Activated B cell treated with CpG ODN at 0.5 μM for 24 hours (primary cell): ENCODE data around the gene IRF2. TPM values are rescaled to one million over a fixed set of nuclear protein-coding genes. Genes with fewer than 3 reads are reported as not detected.

ENCODE experiments used
- ATAC-seq: fragments of 200-7000 bp; cut with Tn5 transposase; one replicate; pipeline ENCODE4 v1.10.0; 2021; ENCODE audit warnings: low read depth, mild to moderate bottlenecking, moderate library complexity
- CTCF ChIA-PET: fragments of 350-600 bp; sonication (Branson Sonifier 250); formaldehyde crosslinking; loops from one replicate; lab custom pipeline; 2021; ENCODE audit warnings: antibody characterized with exemption; lab: Charles Lee
- POLR2A ChIA-PET: fragments of 350-600 bp; sonication (Branson Sonifier 250); formaldehyde crosslinking; loops from one replicate; lab custom pipeline; 2021; ENCODE audit warnings: antibody characterized with exemption; lab: Charles Lee
- DNase-seq: peaks from one replicate; pipeline ENCODE4 v3.0.0; 2022
- H3K27ac Mint-ChIP-seq: one replicate; pipeline ENCODE4 v1.8.0; 2020; ENCODE audit warnings: mixed read lengths
- H3K27me3 Mint-ChIP-seq: one replicate; pipeline ENCODE4 v1.8.0; 2021; ENCODE audit warnings: mixed read lengths
- H3K36me3 Mint-ChIP-seq: one replicate; pipeline ENCODE4 v1.8.0; 2021; ENCODE audit warnings: low read depth, mixed read lengths
- H3K4me1 Mint-ChIP-seq: one replicate; pipeline ENCODE4 v1.8.0; 2021; ENCODE audit warnings: mixed read lengths
- H3K4me3 Mint-ChIP-seq: one replicate; pipeline ENCODE4 v1.8.0; 2020; ENCODE audit warnings: mild to moderate bottlenecking, mixed read lengths
- H3K9me3 Mint-ChIP-seq: one replicate; pipeline ENCODE4 v1.8.0; 2020; ENCODE audit warnings: mixed read lengths
- CTCF ChIP-seq: fragments of 200-600 bp; IDR thresholded peaks from one replicate; pipeline ENCODE4 v1.8.0; 2022; ENCODE audit warnings: antibody characterized with exemption, mild to moderate bottlenecking
- intact Hi-C: fragments of 100-400 bp; cut with micrococcal nuclease; formaldehyde crosslinking; loops from one replicate; pipeline ENCODE4 v1.15.1; 2024
- total RNA-seq: library from RNA; stranded (reverse); gene quantifications from 2 replicates; pipeline ENCODE4 v1.2.3, GENCODE V29; 2022

The IRF2 gene
- total RNA-seq, 1 donor from 2014 or later: 66.2 TPM

DNA sequence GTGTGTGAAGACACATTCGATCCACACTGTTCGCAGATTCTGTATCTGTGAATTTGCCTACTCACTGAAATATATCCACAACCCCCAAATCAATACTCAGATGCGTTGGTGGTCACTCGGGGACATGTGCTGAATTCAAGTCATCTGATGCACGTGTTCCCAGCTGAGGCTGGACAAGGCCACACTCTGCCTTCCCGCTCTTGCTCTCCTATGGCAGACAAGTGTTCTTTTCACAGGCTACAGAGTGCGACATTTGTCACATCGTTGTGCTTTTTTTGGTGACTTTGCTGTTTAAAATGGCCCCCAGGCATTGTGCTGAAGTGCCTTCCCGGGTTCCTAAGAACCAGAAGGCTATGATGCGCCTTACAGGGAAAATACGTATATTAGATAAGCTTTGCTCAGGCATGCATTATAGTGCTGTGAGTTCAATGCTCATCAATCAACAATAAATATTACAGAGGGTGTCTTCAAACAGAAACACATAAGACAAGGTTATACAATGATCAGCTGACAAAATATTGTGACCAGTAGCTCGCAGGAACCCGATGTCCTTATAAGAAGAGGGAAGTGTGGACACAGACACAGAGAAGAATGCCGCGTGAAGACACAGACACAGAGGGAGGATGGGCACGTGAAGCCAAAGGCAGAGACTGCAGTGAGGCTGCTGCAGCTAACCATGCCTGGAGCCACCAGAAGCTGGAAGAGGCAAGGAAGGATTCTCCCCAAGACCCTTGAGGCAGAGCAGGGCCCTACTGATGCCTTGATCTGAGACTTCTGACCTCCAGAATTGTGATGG, 42.0 kb downstream of the IRF2 start:
- no peaks in the 10 kb centered on the region for H3K27me3 Mint-ChIP-seq
- ChIA-PET POLR2A (no interaction called here), CTCF (no interaction called here)
- peaks cover 61% of the 10 kb centered on the region for H3K36me3 Mint-ChIP-seq
- no peaks in the 10 kb centered on the region for H3K9me3 Mint-ChIP-seq
- ATAC-seq (no peak), DNase-seq (no peak)
- H3K27ac Mint-ChIP-seq: peak overlapping the region; percentile 25
- TF ChIP-seq CTCF: no peak
- intact Hi-C loops: no loop called here
- H3K4me3 Mint-ChIP-seq: no peak overlapping the region
- H3K4me1 Mint-ChIP-seq: peaks cover 55% of the 10 kb centered on the region

- CTCF ChIA-PET: interaction anchor here (0.7 kb wide), 1 partner anchor 9 kb away, joined by 3 read pairs; no protein-coding TSS in a partner anchor
- Mint-ChIP-seq H3K4me3 (no peak overlapping the region), H3K9me3 (no peaks in the 10 kb centered on the region), H3K27ac (peak overlapping the region; percentile 59), H3K27me3 (no peaks in the 10 kb centered on the region), H3K4me1 (peaks cover 42% of the 10 kb centered on the region), H3K36me3 (peaks cover 81% of the 10 kb centered on the region)
- DNase-seq: no peak
- ATAC-seq: no peak
- intact Hi-C loops: no loop called here
- POLR2A ChIA-PET: interaction anchor here (1.1 kb wide), 1 partner anchor 54 kb away, joined by 3 read pairs; no protein-coding TSS in a partner anchor
- TF ChIP-seq CTCF: no peak
Measured at GRCh38 chr4:184430163-184430562, 44.2 kb downstream of the IRF2 start.

- TF ChIP-seq CTCF: no peak
- DNase-seq: no peak
- Mint-ChIP-seq H3K9me3 (no peaks in the 10 kb centered on the region), H3K27ac (peak overlapping the region; percentile 18), H3K4me3 (no peak overlapping the region), H3K36me3 (peaks cover 86% of the 10 kb centered on the region), H3K4me1 (peaks cover 52% of the 10 kb centered on the region), H3K27me3 (no peaks in the 10 kb centered on the region)
- intact Hi-C loops: no loop called here
- ChIA-PET POLR2A (interaction anchor here (1.0 kb wide), 1 partner anchor 23 kb away, joined by 3 read pairs; no protein-coding TSS in a partner anchor), CTCF (no interaction called here)
- ATAC-seq: no peak
Measured at GRCh38 chr4:184428787-184429186, 45.6 kb downstream of the IRF2 start.

DNA sequence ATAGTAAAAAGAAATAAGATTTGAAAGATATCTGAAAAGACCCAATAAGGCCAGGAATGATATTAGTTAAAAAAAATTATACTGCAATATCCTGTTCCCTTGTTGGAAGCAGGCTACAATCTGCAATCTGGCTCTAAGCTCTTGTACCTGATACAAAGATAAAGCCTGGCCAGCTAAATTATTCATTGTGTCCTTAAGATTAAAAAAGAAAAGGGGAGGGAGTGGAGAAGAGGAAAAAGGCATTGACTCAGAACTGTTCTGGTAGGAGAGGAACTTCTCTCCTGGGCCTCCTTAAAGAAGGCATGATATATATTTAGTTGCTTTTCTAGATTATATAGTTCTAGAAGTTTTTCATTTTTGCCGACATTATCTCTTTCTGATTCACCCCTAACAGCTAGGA, 46.7 kb downstream of the IRF2 start:
- Mint-ChIP-seq H3K36me3 (peaks cover 87% of the 10 kb centered on the region), H3K4me1 (peaks cover 55% of the 10 kb centered on the region)
- POLR2A ChIA-PET: interaction anchor here (0.8 to 1.0 kb wide), 2 partner anchors 9 to 32 kb away, joined by 3 read pairs; no protein-coding TSS in a partner anchor

More for the DNA sequence above, 46.7 kb downstream of the IRF2 start:
- no peak for DNase-seq
- Mint-ChIP-seq H3K4me3 (no peak overlapping the region), H3K27ac (peak overlapping the region; percentile 46), H3K27me3 (no peaks in the 10 kb centered on the region), H3K9me3 (no peaks in the 10 kb centered on the region)
- no peak for ATAC-seq
- no peak for TF ChIP-seq CTCF
- intact Hi-C loops: no loop called here
- CTCF ChIA-PET: no interaction called here
